OCI-LY3 (cell line): ENCODE measurements around the gene USP53.
"Not testable (repeated sequence)": the region's sequence is repeated elsewhere in the genome, so short reads cannot be mapped to it uniquely, and the experiment has no call there.

Source experiments
- H2AFZ ChIP-seq: fragments of 200-600, 300-600 bp; shearing (Covaris generic); 2 replicates; pipeline ENCODE4 v1.6.0; 2014; ENCODE audit warnings: antibody characterized with exemption, low read depth, low read length
- H3K27ac ChIP-seq: fragments of 200-600, 300-600 bp; sonication (generic); 2 replicates; pipeline ENCODE4 v1.5.1; 2014; ENCODE audit warnings: mild to moderate bottlenecking, low read length, moderate library complexity, mixed read lengths
- H3K27me3 ChIP-seq: fragments of 200-600, 300-600 bp; sonication (generic); 2 replicates; pipeline ENCODE4 v1.6.1; 2014; ENCODE audit warnings: low read depth, low read length, mixed read lengths
- H3K36me3 ChIP-seq: fragments of 200-600, 300-600 bp; sonication (generic); replicated peaks from 2 replicates; pipeline ENCODE3; 2014; ENCODE audit warnings: low read depth, low read length, mixed read lengths
- H3K4me1 ChIP-seq: fragments of 300-600, 200-600 bp; sonication (generic); 2 replicates; pipeline ENCODE4 v1.6.1; 2014; ENCODE audit warnings: low read length, mixed read lengths
- H3K4me2 ChIP-seq: fragments of 200-600, 300-600 bp; sonication (generic); 2 replicates; pipeline ENCODE4 v1.6.1; 2014; ENCODE audit warnings: low read length, mixed read lengths
- H3K4me3 ChIP-seq: fragments of 300-600, 200-600 bp; sonication (generic); 2 replicates; pipeline ENCODE4 v1.5.1; 2014; ENCODE audit warnings: antibody characterized with exemption, mild to moderate bottlenecking, low read length, moderate library complexity
- H3K79me2 ChIP-seq: fragments of 300-600, 200-600 bp; shearing (Covaris generic); 2 replicates; pipeline ENCODE4 v1.6.1; 2014; ENCODE audit warnings: mild to moderate bottlenecking, low read length, mixed read lengths
- H3K9ac ChIP-seq: fragments of 300-600, 200-600 bp; shearing (Covaris generic); 2 replicates; pipeline ENCODE4 v1.6.0; 2014; ENCODE audit warnings: mild to moderate bottlenecking, low read length, moderate library complexity
- H3K9me3 ChIP-seq: fragments of 200-600, 300-600 bp; shearing (Covaris generic); 2 replicates; pipeline ENCODE4 v1.6.1; 2014; ENCODE audit warnings: low read length, mixed read lengths; ENCODE audit not compliant: insufficient read depth
- H4K20me1 ChIP-seq: fragments of 200-600, 300-600 bp; sonication (generic); 2 replicates; pipeline ENCODE4 v1.6.1; 2016; ENCODE audit warnings: low read length, mixed read lengths; ENCODE audit not compliant: insufficient read depth
- EZH2phosphoT487 ChIP-seq: fragments of 200-600 bp; shearing (Covaris generic); IDR thresholded peaks from 2 replicates; pipeline ENCODE4 v1.6.1; 2018; ENCODE audit warnings: antibody characterized with exemption, mixed run types, low read depth
- TF ChIP-seq, protein P1 (sequence below): fragments of 200-600, 300-600 bp; sonication (generic); IDR thresholded peaks from 2 replicates; pipeline ENCODE4 v1.5.1; 2014; ENCODE audit warnings: antibody characterized with exemption, low read length, low read depth

Gene USP53

DNA sequence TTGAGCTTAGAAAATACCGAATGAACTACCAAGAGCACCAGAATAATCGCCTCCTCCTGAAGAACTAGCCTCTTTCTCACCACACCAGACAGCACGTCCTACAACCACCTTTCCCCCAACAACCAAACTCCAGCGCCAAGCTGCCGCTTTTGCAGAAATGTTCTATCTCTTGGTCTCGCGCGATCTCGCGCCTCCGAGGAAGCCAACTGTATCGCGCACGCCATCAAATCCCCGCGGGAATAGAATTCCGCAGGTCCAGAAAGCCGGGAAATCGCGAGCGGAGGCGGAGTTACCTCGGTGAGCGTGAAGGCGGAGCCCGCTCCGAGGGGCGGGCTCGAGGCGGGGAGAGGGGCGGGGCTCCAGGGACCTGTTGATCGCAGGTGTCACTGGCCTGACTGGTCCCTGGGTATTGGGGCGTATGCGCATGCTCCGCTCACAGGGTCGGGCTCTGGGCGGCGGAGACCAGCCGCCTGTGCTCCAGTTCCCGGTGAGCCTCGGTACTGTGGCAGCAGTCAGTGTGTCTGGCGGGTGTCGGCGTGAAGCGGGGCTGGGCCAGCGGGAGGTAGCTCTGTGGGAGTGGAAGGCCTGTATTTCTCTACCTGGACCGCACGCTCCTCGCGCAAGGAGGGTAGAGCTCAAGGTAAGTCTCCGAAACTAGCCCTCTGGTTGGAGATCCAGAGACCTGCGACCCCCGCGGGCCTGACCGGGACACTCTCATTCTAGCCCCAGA lies at the start of gene USP53:
Gene USP53, plus strand, starts transcription at position 480 of the 730 bp plus-strand sequence. CDS start 27,047 bp downstream, outside the sequence.
- H3K9ac ChIP-seq: peak within 1 kb of the TSS; percentile 78
- H3K9me3 ChIP-seq: no peaks in the 10 kb centered on the region
- peak within 1 kb of the TSS; percentile 65 for H3K4me2 ChIP-seq
- peak within 1 kb of the TSS; percentile 72 for H3K27ac ChIP-seq
- peak within 1 kb of the TSS; percentile 88 for H3K4me3 ChIP-seq
- H4K20me1 ChIP-seq: no peaks in the 10 kb centered on the region
- H2AFZ ChIP-seq: peak within 1 kb of the TSS; percentile 92
- no peaks in the 10 kb centered on the region for H3K36me3 ChIP-seq
- no peak for TF ChIP-seq EZH2phosphoT487
- TF ChIP-seq, protein P1, sequence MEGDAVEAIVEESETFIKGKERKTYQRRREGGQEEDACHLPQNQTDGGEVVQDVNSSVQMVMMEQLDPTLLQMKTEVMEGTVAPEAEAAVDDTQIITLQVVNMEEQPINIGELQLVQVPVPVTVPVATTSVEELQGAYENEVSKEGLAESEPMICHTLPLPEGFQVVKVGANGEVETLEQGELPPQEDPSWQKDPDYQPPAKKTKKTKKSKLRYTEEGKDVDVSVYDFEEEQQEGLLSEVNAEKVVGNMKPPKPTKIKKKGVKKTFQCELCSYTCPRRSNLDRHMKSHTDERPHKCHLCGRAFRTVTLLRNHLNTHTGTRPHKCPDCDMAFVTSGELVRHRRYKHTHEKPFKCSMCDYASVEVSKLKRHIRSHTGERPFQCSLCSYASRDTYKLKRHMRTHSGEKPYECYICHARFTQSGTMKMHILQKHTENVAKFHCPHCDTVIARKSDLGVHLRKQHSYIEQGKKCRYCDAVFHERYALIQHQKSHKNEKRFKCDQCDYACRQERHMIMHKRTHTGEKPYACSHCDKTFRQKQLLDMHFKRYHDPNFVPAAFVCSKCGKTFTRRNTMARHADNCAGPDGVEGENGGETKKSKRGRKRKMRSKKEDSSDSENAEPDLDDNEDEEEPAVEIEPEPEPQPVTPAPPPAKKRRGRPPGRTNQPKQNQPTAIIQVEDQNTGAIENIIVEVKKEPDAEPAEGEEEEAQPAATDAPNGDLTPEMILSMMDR: no peak
- peaks cover 3% of the 10 kb centered on the region; the same call in 1 of the 2 replicates for H3K79me2 ChIP-seq
- peaks cover 28% of the 10 kb centered on the region for H3K4me1 ChIP-seq
- H3K27me3 ChIP-seq: peaks cover 8% of the 10 kb centered on the region; the same call in 1 of the 2 replicates

DNA sequence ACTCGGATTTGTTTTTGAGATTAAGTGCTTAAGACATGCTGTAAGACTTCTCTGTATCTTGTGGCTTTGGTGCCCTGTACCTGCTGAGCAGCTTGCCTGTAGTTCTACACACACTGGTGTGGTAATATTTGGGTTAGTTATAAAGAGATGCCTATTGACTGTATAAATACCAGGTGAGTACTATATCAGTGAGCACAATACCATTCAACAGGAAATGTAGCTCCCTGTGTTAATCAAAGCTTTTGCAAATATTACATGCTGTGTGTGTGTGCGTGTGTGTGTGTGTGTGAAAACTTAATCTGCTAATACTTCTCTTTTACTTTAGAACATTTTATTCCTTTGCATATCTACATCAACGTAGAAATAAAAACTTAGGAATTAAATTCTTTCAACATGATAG lies 46.7 kb upstream of the USP53 start:
- H3K79me2 ChIP-seq: no peaks in the 10 kb centered on the region

DNA sequence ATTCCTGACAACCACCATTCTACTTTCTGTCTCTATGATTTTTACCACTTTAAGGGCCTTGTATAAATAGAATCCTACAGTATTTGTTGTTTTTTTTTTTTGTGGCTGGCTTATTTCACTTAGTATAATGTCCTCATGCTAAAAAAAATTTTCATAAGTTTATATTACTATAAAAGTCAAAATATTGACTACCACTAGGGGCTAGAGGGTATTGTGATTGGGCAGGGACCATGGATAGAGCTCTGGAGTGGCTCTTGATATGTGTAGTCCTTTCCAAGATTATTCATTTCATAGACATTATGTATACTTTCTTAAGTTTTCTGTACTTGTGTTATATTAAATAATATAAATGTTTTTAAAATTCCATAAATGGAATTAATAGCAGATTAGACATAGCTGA lies 42.3 kb upstream of the USP53 start:
- TF ChIP-seq, protein P1: no peak
- no peak for TF ChIP-seq EZH2phosphoT487
- Histone ChIP-seq H3K36me3 (no peaks in the 10 kb centered on the region), H3K9me3 (no peaks in the 10 kb centered on the region), H4K20me1 (no peaks in the 10 kb centered on the region), H3K9ac (no peak overlapping the region), H3K4me2 (no peak overlapping the region), H3K4me3 (no peak overlapping the region), H3K27ac (no peak overlapping the region), H3K27me3 (no peaks in the 10 kb centered on the region), H2AFZ (no peak overlapping the region), H3K79me2 (no peaks in the 10 kb centered on the region), H3K4me1 (no peaks in the 10 kb centered on the region)

More for the DNA sequence above, 46.7 kb upstream of the USP53 start:
- Histone ChIP-seq H3K27me3 (no peaks in the 10 kb centered on the region), H3K36me3 (no peaks in the 10 kb centered on the region), H3K9me3 (no peaks in the 10 kb centered on the region), H3K4me1 (no peaks in the 10 kb centered on the region), H3K27ac (no peak overlapping the region), H3K9ac (no peak overlapping the region), H3K4me3 (no peak overlapping the region), H4K20me1 (no peaks in the 10 kb centered on the region), H3K4me2 (no peak overlapping the region), H2AFZ (no peak overlapping the region)
- no peak for TF ChIP-seq EZH2phosphoT487
- TF ChIP-seq, protein P1: no peak

DNA sequence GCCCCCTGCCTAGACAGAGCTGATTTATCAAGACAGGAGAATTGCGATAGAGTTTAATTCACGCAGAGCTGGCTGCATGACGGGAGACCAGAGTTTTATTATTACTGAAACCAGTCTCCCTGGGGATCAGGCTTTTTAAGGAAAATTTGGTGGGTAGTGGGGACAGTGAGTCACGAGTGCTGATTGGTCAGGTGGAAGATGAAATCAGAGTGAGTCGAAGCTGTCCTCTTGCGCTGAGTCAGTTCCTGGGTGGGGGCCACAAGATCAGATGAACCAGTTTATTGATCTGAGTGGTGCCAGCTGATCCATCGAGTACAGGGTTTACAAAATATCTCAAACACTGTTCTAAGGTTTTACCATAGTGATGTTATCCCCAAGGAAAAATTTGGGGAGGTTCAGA lies 40.3 kb upstream of the USP53 start:
- no peaks in the 10 kb centered on the region for H3K36me3 ChIP-seq
- H2AFZ ChIP-seq: no peak overlapping the region
- no peaks in the 10 kb centered on the region for H3K27me3 ChIP-seq
- H3K4me3 ChIP-seq: no peak overlapping the region
- no peak overlapping the region for H3K27ac ChIP-seq
- no peaks in the 10 kb centered on the region for H3K79me2 ChIP-seq
- H4K20me1 ChIP-seq: no peaks in the 10 kb centered on the region
- no peak overlapping the region for H3K9ac ChIP-seq
- no peaks in the 10 kb centered on the region for H3K9me3 ChIP-seq
- H3K4me1 ChIP-seq: no peaks in the 10 kb centered on the region
- no peak overlapping the region for H3K4me2 ChIP-seq
- TF ChIP-seq, protein P1: no peak
- TF ChIP-seq EZH2phosphoT487: no peak

DNA sequence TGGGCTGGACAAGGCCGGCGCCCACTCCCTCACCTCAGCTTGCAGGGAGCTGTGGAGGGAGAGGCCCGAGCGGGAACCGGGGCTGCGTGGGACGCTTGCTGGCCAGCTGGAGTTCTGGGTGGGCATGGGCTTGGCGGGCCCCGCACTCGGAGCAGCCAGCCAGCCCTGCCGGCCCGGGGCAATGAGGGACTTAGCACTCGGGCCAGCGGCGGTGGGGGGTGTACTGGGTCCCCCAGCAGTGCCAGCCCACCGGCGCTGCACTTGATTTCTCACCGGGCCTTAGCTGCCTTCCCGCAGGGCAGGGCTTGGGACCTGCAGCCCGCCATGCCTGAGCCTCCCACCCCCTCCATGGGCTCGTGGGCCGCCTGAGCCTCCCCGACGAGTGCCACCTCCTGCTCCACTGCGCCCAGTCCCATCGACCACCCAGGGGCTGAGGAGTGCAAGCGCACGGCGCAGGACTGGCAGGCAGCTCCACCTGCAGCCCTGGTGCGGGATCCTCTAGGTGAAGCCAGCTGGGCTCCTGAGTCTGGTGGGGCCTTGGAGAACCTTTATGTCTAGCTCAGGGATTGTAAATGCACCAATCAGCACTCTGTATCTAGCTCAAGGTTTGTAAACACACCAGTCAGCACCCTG lies 38.7 kb upstream of the USP53 start:
- H2AFZ ChIP-seq, H3K4me3 ChIP-seq, H3K4me2 ChIP-seq, H3K9me3 ChIP-seq, H4K20me1 ChIP-seq, H3K4me1 ChIP-seq, H3K9ac ChIP-seq, H3K27ac ChIP-seq, H3K36me3 ChIP-seq, H3K27me3 ChIP-seq, H3K79me2 ChIP-seq: not testable (repeated sequence)
